Fibroblast of villous mesenchyme (primary cell): ENCODE measurements around the gene EDN2. TPM values are rescaled to one million over a fixed set of nuclear protein-coding genes. Genes with fewer than 3 reads are reported as not detected.

ENCODE experiments used
- DNase-seq: peaks from one replicate; pipeline ENCODE4 v3.0.0-alpha.2; 2010; ENCODE audit warnings: low read depth
- H3K4me3 ChIP-seq: 2 replicates; pipeline ENCODE4 v1.5.1; 2011; ENCODE audit warnings: low read depth, mild to moderate bottlenecking, low read length
- total RNA-seq: library from RNA; depleted of rRNA; stranded (reverse); fragments of >200 nt; gene quantifications from 2 replicates; pipeline ENCODE4 v1.2.3, GENCODE V29; 2012
- TF ChIP-seq, protein P1 (sequence below): IDR thresholded peaks from 2 replicates; pipeline ENCODE4 v1.5.1; 2012; ENCODE audit warnings: low read depth, mild to moderate bottlenecking, low read length; ENCODE audit not compliant: insufficient read depth

The EDN2 gene
- total RNA-seq, 1 donor: not detected

DNA sequence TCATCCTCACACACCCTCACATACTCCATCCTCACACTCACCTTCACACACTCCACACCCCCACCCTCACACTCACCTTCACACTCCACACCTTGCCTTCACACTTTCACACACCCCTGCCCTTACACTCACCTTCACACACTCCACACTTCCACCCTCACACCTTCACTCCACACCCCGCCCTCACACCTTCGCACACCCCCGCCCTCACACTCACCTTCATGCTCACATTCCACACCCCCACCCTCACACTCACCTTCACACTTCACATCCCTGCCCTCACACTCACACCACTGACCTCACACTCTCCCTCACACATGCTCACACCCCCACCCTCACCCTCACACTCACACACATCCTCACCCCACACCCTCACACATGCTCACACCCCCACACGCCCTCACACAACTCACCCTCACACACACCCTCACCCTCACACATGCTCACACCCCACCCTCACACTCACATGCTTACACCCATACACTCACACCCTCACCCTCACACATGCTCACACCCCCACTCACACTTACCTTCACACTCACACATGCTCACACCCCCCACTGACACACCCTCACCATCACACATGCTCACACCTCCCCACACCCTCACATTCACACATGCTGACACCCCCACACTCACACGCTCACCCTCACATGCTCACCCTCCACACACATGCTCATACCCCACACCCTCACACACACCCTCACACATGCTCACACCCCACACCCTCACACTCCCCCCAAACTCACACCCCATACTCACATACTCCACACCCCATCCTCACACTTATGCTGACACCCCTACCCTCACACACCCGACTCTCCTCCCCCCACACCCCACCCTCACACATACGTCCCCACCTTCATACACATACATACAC is 44.5 kb upstream of the EDN2 start:
- TF ChIP-seq, protein P1, sequence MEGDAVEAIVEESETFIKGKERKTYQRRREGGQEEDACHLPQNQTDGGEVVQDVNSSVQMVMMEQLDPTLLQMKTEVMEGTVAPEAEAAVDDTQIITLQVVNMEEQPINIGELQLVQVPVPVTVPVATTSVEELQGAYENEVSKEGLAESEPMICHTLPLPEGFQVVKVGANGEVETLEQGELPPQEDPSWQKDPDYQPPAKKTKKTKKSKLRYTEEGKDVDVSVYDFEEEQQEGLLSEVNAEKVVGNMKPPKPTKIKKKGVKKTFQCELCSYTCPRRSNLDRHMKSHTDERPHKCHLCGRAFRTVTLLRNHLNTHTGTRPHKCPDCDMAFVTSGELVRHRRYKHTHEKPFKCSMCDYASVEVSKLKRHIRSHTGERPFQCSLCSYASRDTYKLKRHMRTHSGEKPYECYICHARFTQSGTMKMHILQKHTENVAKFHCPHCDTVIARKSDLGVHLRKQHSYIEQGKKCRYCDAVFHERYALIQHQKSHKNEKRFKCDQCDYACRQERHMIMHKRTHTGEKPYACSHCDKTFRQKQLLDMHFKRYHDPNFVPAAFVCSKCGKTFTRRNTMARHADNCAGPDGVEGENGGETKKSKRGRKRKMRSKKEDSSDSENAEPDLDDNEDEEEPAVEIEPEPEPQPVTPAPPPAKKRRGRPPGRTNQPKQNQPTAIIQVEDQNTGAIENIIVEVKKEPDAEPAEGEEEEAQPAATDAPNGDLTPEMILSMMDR: no peak
- no peak overlapping the region for H3K4me3 ChIP-seq
- no peak for DNase-seq

DNA sequence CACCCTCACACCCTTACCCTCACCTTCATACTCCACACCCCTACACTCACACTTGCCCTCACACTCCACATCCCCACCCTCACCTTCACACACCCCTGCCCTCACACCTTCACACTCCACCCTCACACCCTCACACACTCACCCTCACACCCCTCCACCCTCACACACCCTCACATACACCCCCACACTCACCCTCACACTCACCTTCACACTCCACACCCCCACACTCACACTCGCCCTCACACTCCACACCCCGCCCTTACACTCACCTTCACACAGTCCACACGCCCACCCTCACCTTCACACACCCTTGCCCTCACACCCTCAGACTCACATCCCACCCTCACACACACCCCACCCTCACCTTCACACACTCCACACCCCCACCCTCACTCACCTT is 43.6 kb upstream of the EDN2 start:
- DNase-seq: no peak
- no peak overlapping the region for H3K4me3 ChIP-seq
- TF ChIP-seq, protein P1: no peak

DNA sequence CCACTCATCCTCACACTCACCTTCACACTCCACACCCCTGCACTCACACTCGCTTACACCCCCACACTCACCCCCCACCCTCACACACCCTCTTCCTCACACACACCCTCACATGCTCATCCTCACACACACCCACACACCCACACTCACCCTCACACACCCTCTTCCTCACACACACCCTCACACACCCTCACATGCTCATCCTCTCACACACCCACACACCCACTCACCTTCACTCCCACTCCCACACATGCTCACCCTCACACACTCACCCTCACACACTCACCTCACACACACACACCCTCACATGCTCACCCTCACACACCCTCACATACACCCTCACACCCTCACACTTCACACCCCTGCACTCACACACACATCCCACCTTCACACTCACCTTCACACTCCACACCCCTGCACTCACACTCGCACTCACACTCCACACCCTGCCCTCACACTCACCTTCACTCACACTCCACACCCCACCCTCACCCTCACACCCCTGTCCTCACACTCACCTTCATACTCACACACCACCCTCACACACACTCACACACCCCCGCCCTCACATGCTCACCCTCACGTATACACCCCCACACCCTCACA is 42.6 kb upstream of the EDN2 start:
- DNase-seq: no peak
- TF ChIP-seq, protein P1: no peak
- H3K4me3 ChIP-seq: no peak overlapping the region

DNA sequence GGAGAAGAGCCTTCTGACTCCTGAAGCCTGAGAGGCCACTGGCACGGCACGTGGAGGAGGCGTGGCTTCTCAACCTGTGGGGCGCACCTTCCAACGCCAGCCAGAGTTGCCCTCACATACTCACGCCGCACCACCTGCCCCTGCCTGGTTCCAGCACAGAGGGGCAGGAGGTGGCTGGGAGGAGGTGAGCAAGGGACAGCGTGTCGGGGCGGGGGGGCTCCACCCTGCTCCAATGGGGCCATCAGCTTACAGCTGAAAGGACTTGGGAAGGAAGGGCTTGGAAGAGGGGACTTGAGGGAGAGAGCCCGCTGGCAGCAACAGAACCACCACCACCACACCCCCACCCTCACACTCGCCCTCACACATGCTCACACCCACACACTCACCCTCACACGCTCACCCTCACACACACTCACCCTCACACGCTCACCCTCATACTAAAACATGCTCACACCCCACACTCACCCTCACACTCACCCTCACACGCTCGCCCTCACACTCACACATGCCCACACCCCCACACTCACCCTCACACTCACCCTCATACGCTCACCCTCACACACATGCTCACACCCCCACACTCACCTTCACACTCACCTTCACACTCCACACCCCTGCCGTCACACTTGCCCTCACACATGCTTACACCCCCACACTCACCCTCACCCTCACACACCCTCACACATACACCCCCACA is 41.6 kb upstream of the EDN2 start:
- DNase-seq: no peak
- TF ChIP-seq, protein P1: no peak
- no peak overlapping the region for H3K4me3 ChIP-seq

DNA sequence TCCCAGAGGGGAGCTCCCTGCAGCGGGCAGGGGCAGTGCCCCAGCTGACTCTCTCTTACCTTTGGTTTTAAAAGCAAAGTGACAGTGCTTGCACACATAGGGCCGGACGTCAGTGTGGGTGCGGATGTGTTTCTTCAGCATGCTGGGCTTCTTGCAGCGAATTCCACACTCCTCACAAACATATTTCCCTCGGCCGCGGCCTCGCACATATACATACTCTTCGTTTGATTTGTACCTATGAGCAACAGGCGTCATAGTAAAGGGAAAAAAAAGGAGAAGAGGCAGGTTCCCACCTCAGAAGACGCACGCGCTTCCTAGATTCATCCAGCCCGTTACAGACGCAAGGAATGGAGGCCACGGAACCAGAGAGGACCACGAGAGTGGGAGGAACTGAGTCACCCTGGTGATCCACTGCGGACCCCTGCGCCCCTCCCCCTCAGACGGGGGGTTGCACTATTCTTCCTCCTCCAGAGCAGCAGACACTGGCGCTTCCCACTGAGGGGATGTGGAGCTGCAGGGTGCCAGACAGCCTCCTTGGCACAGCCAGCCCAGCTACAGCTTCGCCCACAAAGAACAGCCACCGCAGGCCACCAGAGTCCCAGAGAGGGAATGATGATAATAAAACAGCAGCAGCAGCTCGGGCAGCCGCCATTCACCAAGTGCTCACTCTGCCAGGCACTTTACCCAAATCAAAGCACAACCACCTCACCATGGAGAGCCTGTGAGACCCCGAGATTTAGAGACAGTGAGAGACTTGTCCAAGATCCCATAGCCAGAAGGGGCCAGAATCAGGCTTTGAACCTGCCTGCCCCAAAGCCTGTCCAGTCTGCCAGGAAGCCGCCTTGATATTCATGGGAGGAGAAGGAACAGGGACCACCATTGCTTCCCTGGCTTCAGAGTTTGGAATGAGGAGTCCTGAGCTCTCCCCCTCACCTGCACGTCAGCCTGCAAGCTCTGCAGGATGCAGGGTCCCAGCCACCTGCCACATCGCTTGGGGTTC is 40.5 kb upstream of the EDN2 start:
- DNase-seq: no peak
- no peak overlapping the region for H3K4me3 ChIP-seq
- TF ChIP-seq, protein P1: no peak
